Tibial nerve (tissue), 4 donors: ENCODE measurements around the gene SLC22A3.

Experiments
- CTCF ChIP-seq, 5 experiments: fragments of 200-600 bp in 3 of 5; fragments of 450-650 bp in 2 of 5; sonication (generic) in 3 of 5; IDR thresholded peaks; one replicate each; pipeline ENCODE4 v1.5.1; 2016 to 2019; ENCODE audit warnings: antibody characterized with exemption in 5 of 5, mild to moderate bottlenecking in 3 of 5, moderate library complexity in 2 of 5
- EP300 ChIP-seq, 2 donors: sonication (generic); formaldehyde crosslinking; IDR thresholded peaks; one replicate each; pipeline ENCODE4 v1.6.1; 2017; ENCODE audit warnings: antibody characterized with exemption in 2 of 2, mild to moderate bottlenecking in 1 of 2
- POLR2A ChIP-seq, 2 donors: fragments of 450-650 bp; IDR thresholded peaks; one replicate each; pipeline ENCODE4 v1.6.1; 2017; ENCODE audit warnings: antibody characterized with exemption in 2 of 2, mild to moderate bottlenecking in 2 of 2, moderate library complexity in 2 of 2

GRCh38 chr6:160301339-160301738 is 46.8 kb upstream of the SLC22A3 start:
- TF ChIP-seq CTCF (IDR thresholded peaks at IDR 0.05) (no peak), POLR2A (IDR thresholded peaks at IDR 0.05) (no peak), EP300 (IDR thresholded peaks at IDR 0.05) (no peak)
